ENCODE measurements around the gene IREB2. TPM values are rescaled to one million over a fixed set of nuclear protein-coding genes. Genes with fewer than 3 reads are reported as not detected.
"Not testable (repeated sequence)": the region's sequence is repeated elsewhere in the genome, so short reads cannot be mapped to it uniquely, and the experiment has no call there.

IREB2 gene
- total and polyA plus RNA-seq, 2 donors: 16.4 to 87.5 TPM

GRCh38 chr15:78398076-78398825 is 39.8 kb upstream of the IREB2 start:
- H3K27ac ChIP-seq (ENCODE audit: low read depth): no peak overlapping the region
- no peak for DNase-seq (ENCODE audit: extremely low spot score)
- no peaks in the 10 kb centered on the region for H3K36me3 ChIP-seq (ENCODE audit: insufficient read depth)
- no peak overlapping the region for H3K4me3 ChIP-seq (ENCODE audit: low read depth, low read length)
- 85% methylated on average over 11 of the region's 11 CpGs for WGBS
- H3K4me1 ChIP-seq (ENCODE audit: insufficient read depth): no peaks in the 10 kb centered on the region

- no peak overlapping the region for H3K27ac ChIP-seq (ENCODE audit: low read depth)
- 67% methylated on average over 9 of the region's 9 CpGs for WGBS
- no peaks in the 10 kb centered on the region for H3K36me3 ChIP-seq (ENCODE audit: insufficient read depth)
- no peak for DNase-seq (ENCODE audit: extremely low spot score)
- H3K4me3 ChIP-seq (ENCODE audit: low read depth, low read length): no peak overlapping the region
- H3K4me1 ChIP-seq (ENCODE audit: insufficient read depth): no peaks in the 10 kb centered on the region
Observed at GRCh38 chr15:78399091-78399490, 38.9 kb upstream of the IREB2 start.

- Histone ChIP-seq H3K36me3 (ENCODE audit: insufficient read depth) (no peaks in the 10 kb centered on the region), H3K4me3 (ENCODE audit: low read depth, low read length) (no peak overlapping the region), H3K4me1 (ENCODE audit: insufficient read depth) (no peaks in the 10 kb centered on the region), H3K27ac (ENCODE audit: low read depth) (no peak overlapping the region)
- no peak for DNase-seq (ENCODE audit: extremely low spot score)
- 74% methylated on average over 9 of the region's 9 CpGs for WGBS
Observed at GRCh38 chr15:78402061-78402610, 35.9 kb upstream of the IREB2 start.

- Histone ChIP-seq H3K4me3 (ENCODE audit: low read depth, low read length) (no peak overlapping the region), H3K27ac (ENCODE audit: low read depth) (no peak overlapping the region), H3K36me3 (ENCODE audit: insufficient read depth) (no peaks in the 10 kb centered on the region), H3K4me1 (ENCODE audit: insufficient read depth) (no peaks in the 10 kb centered on the region)
- WGBS: 89% methylated on average over 3 of the region's 3 CpGs
- DNase-seq (ENCODE audit: extremely low spot score): no peak
Observed at GRCh38 chr15:78404125-78404524, 33.9 kb upstream of the IREB2 start.

GRCh38 chr15:78404796-78405195 is 33.2 kb upstream of the IREB2 start:
- not testable (repeated sequence) for H3K27ac ChIP-seq (ENCODE audit: low read depth); H3K4me3 ChIP-seq (ENCODE audit: low read depth, low read length); H3K4me1 ChIP-seq (ENCODE audit: insufficient read depth); H3K36me3 ChIP-seq (ENCODE audit: insufficient read depth); DNase-seq (ENCODE audit: extremely low spot score)
- WGBS: 93% methylated on average over 7 of the region's 7 CpGs

GRCh38 chr15:78405336-78405924 is 32.6 kb upstream of the IREB2 start:
- Histone ChIP-seq H3K4me3 (ENCODE audit: low read depth, low read length) (no peak overlapping the region), H3K36me3 (ENCODE audit: insufficient read depth) (no peaks in the 10 kb centered on the region), H3K27ac (ENCODE audit: low read depth) (no peak overlapping the region), H3K4me1 (ENCODE audit: insufficient read depth) (no peaks in the 10 kb centered on the region)
- WGBS: 41% methylated on average over 26 of the region's 26 CpGs
- no peak for DNase-seq (ENCODE audit: extremely low spot score)

GRCh38 chr15:78406016-78406585 is 31.9 kb upstream of the IREB2 start:
- H3K36me3 ChIP-seq (ENCODE audit: insufficient read depth): no peaks in the 10 kb centered on the region
- WGBS: 73% methylated on average over 8 of the region's 8 CpGs
- no peak overlapping the region for H3K4me3 ChIP-seq (ENCODE audit: low read depth, low read length)
- H3K4me1 ChIP-seq (ENCODE audit: insufficient read depth): no peaks in the 10 kb centered on the region
- no peak for DNase-seq (ENCODE audit: extremely low spot score)
- H3K27ac ChIP-seq (ENCODE audit: low read depth): no peak overlapping the region

- no peak for DNase-seq (ENCODE audit: extremely low spot score)
- no peak overlapping the region for H3K27ac ChIP-seq (ENCODE audit: low read depth)
- H3K36me3 ChIP-seq (ENCODE audit: insufficient read depth): no peaks in the 10 kb centered on the region
- H3K4me1 ChIP-seq (ENCODE audit: insufficient read depth): no peaks in the 10 kb centered on the region
- WGBS: 53% methylated on average over 6 of the region's 6 CpGs
- no peak overlapping the region for H3K4me3 ChIP-seq (ENCODE audit: low read depth, low read length)
Observed at GRCh38 chr15:78407608-78408354, 30.2 kb upstream of the IREB2 start.

GRCh38 chr15:78408355-78408640 is 29.7 kb upstream of the IREB2 start:
- no peak for DNase-seq (ENCODE audit: extremely low spot score)
- no peaks in the 10 kb centered on the region for H3K36me3 ChIP-seq (ENCODE audit: insufficient read depth)
- no peaks in the 10 kb centered on the region for H3K4me1 ChIP-seq (ENCODE audit: insufficient read depth)
- no peak overlapping the region for H3K4me3 ChIP-seq (ENCODE audit: low read depth, low read length)
- WGBS: 54% methylated on average over 4 of the region's 4 CpGs
- no peak overlapping the region for H3K27ac ChIP-seq (ENCODE audit: low read depth)

GRCh38 chr15:78408961-78409360 is 29.1 kb upstream of the IREB2 start:
- DNase-seq (ENCODE audit: extremely low spot score): no peak
- no peak overlapping the region for H3K4me3 ChIP-seq (ENCODE audit: low read depth, low read length)
- H3K36me3 ChIP-seq (ENCODE audit: insufficient read depth): no peaks in the 10 kb centered on the region
- H3K4me1 ChIP-seq (ENCODE audit: insufficient read depth): no peaks in the 10 kb centered on the region
- 31% methylated on average over 2 of the region's 2 CpGs for WGBS
- H3K27ac ChIP-seq (ENCODE audit: low read depth): no peak overlapping the region

- 42% methylated on average over 1 of the region's 1 CpG for WGBS
Observed at GRCh38 chr15:78411061-78411460, 27.0 kb upstream of the IREB2 start.

GRCh38 chr15:78414621-78415250 is 23.3 kb upstream of the IREB2 start:
- Histone ChIP-seq H3K36me3 (ENCODE audit: insufficient read depth) (no peaks in the 10 kb centered on the region), H3K4me3 (ENCODE audit: low read depth, low read length) (no peak overlapping the region), H3K4me1 (ENCODE audit: insufficient read depth) (no peaks in the 10 kb centered on the region), H3K27ac (ENCODE audit: low read depth) (no peak overlapping the region)
- DNase-seq (ENCODE audit: extremely low spot score): no peak
- WGBS: 85% methylated on average over 3 of the region's 3 CpGs

More at GRCh38 chr15:78411061-78411460, 27.0 kb upstream of the IREB2 start:
- no peak for DNase-seq (ENCODE audit: extremely low spot score)
- Histone ChIP-seq H3K4me3 (ENCODE audit: low read depth, low read length) (no peak overlapping the region), H3K4me1 (ENCODE audit: insufficient read depth) (no peaks in the 10 kb centered on the region), H3K36me3 (ENCODE audit: insufficient read depth) (no peaks in the 10 kb centered on the region), H3K27ac (ENCODE audit: low read depth) (no peak overlapping the region)

- 56% methylated on average over 4 of the region's 4 CpGs for WGBS
- Histone ChIP-seq H3K36me3 (ENCODE audit: insufficient read depth) (no peaks in the 10 kb centered on the region), H3K27ac (ENCODE audit: low read depth) (no peak overlapping the region), H3K4me3 (ENCODE audit: low read depth, low read length) (no peak overlapping the region), H3K4me1 (ENCODE audit: insufficient read depth) (no peaks in the 10 kb centered on the region)
- no peak for DNase-seq (ENCODE audit: extremely low spot score)
Observed at GRCh38 chr15:78415284-78415683, 22.7 kb upstream of the IREB2 start.
